GM12878 (cell line): ENCODE measurements around the gene IRGC. TPM values are rescaled to one million over a fixed set of nuclear protein-coding genes. Genes with fewer than 3 reads are reported as not detected.

Source experiments
- ATAC-seq: fragments of 200-7000 bp; cut with Tn5 transposase; 3 replicates; pipeline ENCODE4 v1.9.1; 2020; ENCODE audit warnings: mild to moderate bottlenecking, moderate library complexity
- BruUV-seq: library from RNA; stranded (reverse); fragments of 400-500 nt; replicated peaks from 2 replicates; lab custom pipeline; 2021; lab: Mats Ljungman, UMichigan
- CTCF ChIA-PET: fragments of 300-600 bp; sonication (Branson Sonifier 250); formaldehyde crosslinking; extraction: SDS; loops from one replicate; lab custom pipeline; 2021; ENCODE audit warnings: inconsistent platforms; lab: Yijun Ruan, JAX
- POLR2A ChIA-PET: fragments of 350-600 bp; formaldehyde crosslinking; extraction: SDS; loops from one replicate; lab custom pipeline; 2021; ENCODE audit warnings: inconsistent platforms; lab: Charles Lee
- RAD21 ChIA-PET: fragments of 300-600 bp; sonication (Branson Sonifier 250); formaldehyde crosslinking; loops from one replicate; lab custom pipeline; 2023; ENCODE audit warnings: antibody characterized with exemption; ENCODE audit not compliant: unreplicated experiment; lab: Charles Lee
- SMC1A ChIA-PET: fragments of 300-600 bp; sonication (Branson Sonifier 250); formaldehyde crosslinking; loops from one replicate; lab custom pipeline; 2023; ENCODE audit not compliant: unreplicated experiment, uncharacterized antibody; lab: Charles Lee
- DNase-seq: peaks from one replicate; pipeline ENCODE4 v3.0.0-alpha.2; 2011; ENCODE audit warnings: low read depth, low spot score
- FAIRE-seq: peaks from 3 replicates; lab custom pipeline; 2011; peaks lifted over from hg19 to GRCh38; lab: Jason Lieb, UNC
- H2AFZ ChIP-seq: 2 replicates; pipeline ENCODE4 v1.6.0; 2011; ENCODE audit warnings: low read depth, low read length, control low read depth; ENCODE audit not compliant: control insufficient read depth
- H3K27ac ChIP-seq: 2 replicates; pipeline ENCODE4 v1.5.1; 2011; ENCODE audit warnings: control low read depth; ENCODE audit not compliant: control insufficient read depth, insufficient read depth
- H3K27me3 ChIP-seq, 2 experiments: replicated peaks in 1 of 2; 2 replicates each; pipeline versions ENCODE4 v1.6.0 to v1.6.1; 2011; ENCODE audit warnings: low read length in 1 of 2; ENCODE audit not compliant: control insufficient read depth in 2 of 2, insufficient read depth in 2 of 2
- H3K36me3 ChIP-seq, 2 experiments: 2 replicates each; pipeline ENCODE4 v1.5.1; 2011; ENCODE audit warnings: low read length in 1 of 2; ENCODE audit not compliant: control insufficient read depth in 2 of 2, insufficient read depth in 2 of 2
- H3K4me1 ChIP-seq: 2 replicates; pipeline ENCODE4 v1.6.1; 2011; ENCODE audit warnings: mild to moderate bottlenecking, low read length, moderate library complexity, mixed read lengths; ENCODE audit not compliant: control insufficient read depth, insufficient read depth
- H3K4me2 ChIP-seq: 2 replicates; pipeline ENCODE4 v1.6.0; 2011; ENCODE audit warnings: control low read depth; ENCODE audit not compliant: control insufficient read depth, insufficient read depth
- H3K4me3 ChIP-seq: fragments of 200-600 bp; sonication (generic); 2 replicates; pipeline ENCODE4 v1.5.1; 2016
- H3K79me2 ChIP-seq: 2 replicates; pipeline ENCODE4 v1.6.0; 2011; ENCODE audit warnings: low read length; ENCODE audit not compliant: control insufficient read depth, insufficient read depth
- H3K9ac ChIP-seq: 2 replicates; pipeline ENCODE4 v1.8.0; 2011; ENCODE audit warnings: low read length, control low read depth, mixed read lengths; ENCODE audit not compliant: control insufficient read depth, insufficient read depth
- H3K9me3 ChIP-seq: replicated peaks from 3 replicates; pipeline ENCODE4 v1.5.1; 2011; ENCODE audit warnings: mild to moderate bottlenecking, low read length; ENCODE audit not compliant: control insufficient read depth, insufficient read depth
- H4K20me1 ChIP-seq: 2 replicates; pipeline ENCODE4 v1.6.0; 2011; ENCODE audit not compliant: control insufficient read depth, insufficient read depth
- ATF7 ChIP-seq: fragments of 450-650 bp; IDR thresholded peaks from 2 replicates; pipeline ENCODE4 v1.6.1; 2016; ENCODE audit warnings: low read depth, mild to moderate bottlenecking
- CBX5 ChIP-seq: sonication (generic); IDR thresholded peaks from 2 replicates; pipeline ENCODE4 v1.6.1; 2016; ENCODE audit warnings: low read depth, moderate library complexity, mild to moderate bottlenecking, inconsistent platforms
- CEBPB ChIP-seq, 2 experiments: fragments of 150-350 bp in 1 of 2; IDR thresholded peaks; 2 replicates each; pipeline ENCODE4 v1.6.1; 2012 to 2014; ENCODE audit warnings: low read depth in 2 of 2, low read length in 2 of 2, borderline replicate concordance in 1 of 2, inconsistent platforms in 1 of 2
- CHD1 ChIP-seq: IDR thresholded peaks from 2 replicates; pipeline ENCODE4 v1.6.1; 2012; ENCODE audit warnings: low read depth, low read length, improper control_type of control experiment
- IKZF1 ChIP-seq: fragments of 450-650 bp; conservative IDR thresholded peaks from 2 replicates; pipeline ENCODE4 v1.6.1; 2017; ENCODE audit warnings: antibody characterized with exemption, mild to moderate bottlenecking
- LARP7 ChIP-seq: fragments of 450-650 bp; IDR thresholded peaks from 2 replicates; pipeline ENCODE4 v1.6.1; 2017; ENCODE audit warnings: mild to moderate bottlenecking
- MEF2A ChIP-seq: IDR thresholded peaks from 2 replicates; pipeline ENCODE4 v1.6.1; 2011; ENCODE audit warnings: low read depth, mild to moderate bottlenecking, low read length, moderate library complexity; ENCODE audit not compliant: insufficient read depth
- MLLT1 ChIP-seq: fragments of 450-650 bp; IDR thresholded peaks from 2 replicates; pipeline ENCODE4 v1.6.1; 2016; ENCODE audit warnings: mild to moderate bottlenecking
- MYB ChIP-seq: fragments of 150-350 bp; IDR thresholded peaks from 2 replicates; pipeline ENCODE4 v1.6.1; 2014; ENCODE audit warnings: mild to moderate bottlenecking, low read depth, low read length, borderline replicate concordance
- NR2C1 ChIP-seq: fragments of 450-650 bp; IDR thresholded peaks from 2 replicates; pipeline ENCODE4 v1.6.1; 2017; ENCODE audit warnings: antibody characterized with exemption, mild to moderate bottlenecking, moderate library complexity
- POU2F2 ChIP-seq: IDR thresholded peaks from 3 replicates; pipeline ENCODE4 v1.6.1; 2011; ENCODE audit warnings: low read depth, mild to moderate bottlenecking, low read length, borderline replicate concordance
- PRDM15 ChIP-seq: fragments of 450-650 bp; formaldehyde crosslinking; IDR thresholded peaks from 2 replicates; pipeline ENCODE4 v1.4.0; 2020; ENCODE audit warnings: mild to moderate bottlenecking, moderate library complexity
- TCF3 ChIP-seq: IDR thresholded peaks from 2 replicates; pipeline ENCODE4 v1.6.1; 2012; ENCODE audit warnings: low read depth, mild to moderate bottlenecking, low read length, borderline replicate concordance; ENCODE audit not compliant: insufficient read depth
- ZNF384 ChIP-seq: IDR thresholded peaks from 2 replicates; pipeline ENCODE4 v1.6.1; 2012; ENCODE audit warnings: low read depth, mild to moderate bottlenecking, low read length, improper control_type of control experiment, borderline replicate concordance
- WGBS: methylation state at CpG from one replicate; pipeline ENCODE4 v1.1.6; 2016; ENCODE audit warnings: low lambda C conversion rate; ENCODE audit not compliant: insufficient replicate concordance, insufficient coverage; ENCODE audit errors: missing lambda C conversion rate; 5-methylcytosine and 5-hydroxymethylcytosine counted together
- in situ Hi-C: fragments of 300-500 bp; cut with MboI; formaldehyde crosslinking; loops from 9 replicates; pipeline ENCODE4 v1.14.3; 2018; ENCODE audit warnings: mixed read lengths
- intact Hi-C: fragments of 100-400 bp; cut with micrococcal nuclease; formaldehyde crosslinking; loops from one replicate; pipeline ENCODE4 v1.14.2; 2022; ENCODE audit not compliant: unreplicated experiment
- polyA plus RNA-seq, 11 experiments: library from polyadenylated mRNA; depleted of rRNA in 4 of 11; unstranded in 6 of 11; stranded (reverse) in 5 of 11; fragments of >200 nt; fragmentation: Nextera tagmentation in 4 of 11; fragmentation: Illumina TruSeq in 1 of 11; extraction: Ambion mirVana in 4 of 11; extraction: Trizol in 1 of 11; gene quantifications; 1 replicate in 1 of 11; 2 replicates in 10 of 11; pipeline versions ENCODE4 v1.2.1 to v1.2.3, GENCODE V29; 2011 to 2016; ENCODE audit warnings: inconsistent platforms in 2 of 11, missing spikeins in 2 of 11, low read depth in 1 of 11
- total RNA-seq, 4 experiments: library from RNA; depleted of rRNA in 3 of 4; stranded (reverse); fragments of >200 nt in 3 of 4; fragmentation: Illumina TruSeq in 1 of 4; extraction: Trizol in 1 of 4; gene quantifications; 2 replicates each; pipeline versions ENCODE4 v1.2.1 to v1.2.3, GENCODE V29; 2013 to 2021

Gene IRGC
- total and polyA plus RNA-seq, 10 of the 15 experiments (the other 5 are each of a cell fraction or from before 2014, with no cell fraction given), result 0.04 TPM; not detected in 9

GRCh38 chr19:43751466-43752220, 35.8 kb downstream of the IRGC start (continued):
- no peak for TF ChIP-seq CEBPB (IDR thresholded peaks at IDR 0.05; ENCODE audit: borderline replicate concordance in 1 of 2, low read depth in 2 of 2, low read length in 2 of 2)
- no peak for TF ChIP-seq NR2C1
- no peak for TF ChIP-seq LARP7
- TF ChIP-seq CHD1, result no peak
- no peak for TF ChIP-seq TCF3
- TF ChIP-seq MYB, result no peak
- no peak for TF ChIP-seq POU2F2
- peak; percentile 15 for TF ChIP-seq IKZF1
- no peak for TF ChIP-seq MLLT1
- TF ChIP-seq CBX5, result no peak

GRCh38 chr19:43752287-43752875, 36.5 kb downstream of the IRGC start:
- peaks cover 48% of the 10 kb centered on the region for H3K4me1 ChIP-seq
- no peaks in the 10 kb centered on the region for H4K20me1 ChIP-seq
- CTCF ChIA-PET, result interaction anchor here (0.8 to 20.8 kb wide), 5 partner anchors 13 to 84 kb away, joined by 3 to 324 read pairs (median 3); partner anchors contain the start of gene KCNN4
- SMC1A ChIA-PET, result interaction anchor here (0.7 to 20.1 kb wide), 11 partner anchors 9 to 342 kb away, joined by 3 to 325 read pairs (median 4); partner anchors contain the start of gene KCNN4
- FAIRE-seq (no peak), ATAC-seq (no peak), DNase-seq (no peak)
- peak overlapping the region; percentile 56 for H3K4me2 ChIP-seq
- POLR2A ChIA-PET, result interaction anchor here (0.9 to 18.9 kb wide), 4 partner anchors 9 to 84 kb away, joined by 4 to 389 read pairs (median 158); partner anchors contain the start of gene KCNN4
- no peak overlapping the region for H2AFZ ChIP-seq
- in situ Hi-C loops (loop anchor here (25.0 kb wide), 2 partner anchors 1710 to 1815 kb away; partner anchors contain the start of genes ERFL and FOSB), intact Hi-C loops (no loop called here)
- peak overlapping the region; percentile 84 for H3K4me3 ChIP-seq
- H3K9ac ChIP-seq, result peak overlapping the region; percentile 98
- RAD21 ChIA-PET, result interaction anchor here (1.1 to 8.2 kb wide), 8 partner anchors 9 to 84 kb away, joined by 3 to 167 read pairs (median 4); partner anchors contain the start of genes KCNN4 and PLAUR
- H3K9me3 ChIP-seq, result no peaks in the 10 kb centered on the region
- BruUV-seq, result no TSS peak
- peaks cover 47% of the 10 kb centered on the region for H3K79me2 ChIP-seq
- peaks cover 7 to 14% of the 10 kb centered on the region in 2 experiments; a peak in 3 of 4 replicates for H3K36me3 ChIP-seq
- WGBS, result 8% methylated on average over 6 of the region's 6 CpGs
- H3K27ac ChIP-seq, result peak overlapping the region; percentile 98
- no peaks in the 10 kb centered on the region for H3K27me3 ChIP-seq
- TF ChIP-seq MEF2A (0 out of 2 replicates have a peak, but pooled peaks have one; percentile 12), ATF7 (no peak), ZNF384 (no peak), PRDM15 (CRISPR knock-in tag) (no peak)
